HG03457 (cell line): ENCODE data around the gene TRIM14.
"Not testable (repeated sequence)": the region's sequence is repeated elsewhere in the genome, so short reads cannot be mapped to it uniquely, and the experiment has no call there.

ENCODE experiments used
- ATAC-seq: cut with Tn5 transposase; IDR thresholded peaks from one replicate; pipeline ENCODE4 v1.9.1; 2021; ENCODE audit warnings: moderate number of reproducible peaks; ENCODE audit not compliant: unreplicated experiment

Gene TRIM14

DNA sequence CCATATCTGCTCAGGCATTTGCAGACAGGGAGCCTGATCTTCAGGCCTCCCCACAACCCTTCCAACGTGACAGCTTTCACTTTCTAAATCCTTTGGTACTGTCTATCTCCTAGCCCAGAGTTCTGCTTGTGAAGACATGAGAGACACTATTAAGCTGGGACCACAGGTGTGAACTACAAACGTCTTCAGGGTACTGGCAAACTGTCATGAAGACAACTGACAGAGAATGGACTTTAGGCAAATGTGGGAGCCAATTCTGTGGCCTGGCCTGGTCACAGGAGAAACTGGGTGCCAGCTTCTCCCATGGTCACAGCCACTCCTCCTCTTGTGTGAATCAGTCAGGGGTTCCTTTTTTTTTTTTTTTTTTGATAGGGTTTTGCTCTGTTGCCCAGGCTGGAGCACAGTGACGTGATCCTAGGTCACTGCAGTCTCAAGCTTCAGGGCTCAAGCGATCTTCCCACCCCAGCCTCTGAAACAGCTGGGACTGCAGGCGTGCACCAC is 10.4 kb downstream of the TRIM14 start:
- ATAC-seq = peak; percentile 53

GRCh38 chr9:98107926-98108325 is 11.1 kb downstream of the TRIM14 start:
- ATAC-seq = no peak

GRCh38 chr9:98105006-98105405 is 14.0 kb downstream of the TRIM14 start:
- ATAC-seq = no peak

DNA sequence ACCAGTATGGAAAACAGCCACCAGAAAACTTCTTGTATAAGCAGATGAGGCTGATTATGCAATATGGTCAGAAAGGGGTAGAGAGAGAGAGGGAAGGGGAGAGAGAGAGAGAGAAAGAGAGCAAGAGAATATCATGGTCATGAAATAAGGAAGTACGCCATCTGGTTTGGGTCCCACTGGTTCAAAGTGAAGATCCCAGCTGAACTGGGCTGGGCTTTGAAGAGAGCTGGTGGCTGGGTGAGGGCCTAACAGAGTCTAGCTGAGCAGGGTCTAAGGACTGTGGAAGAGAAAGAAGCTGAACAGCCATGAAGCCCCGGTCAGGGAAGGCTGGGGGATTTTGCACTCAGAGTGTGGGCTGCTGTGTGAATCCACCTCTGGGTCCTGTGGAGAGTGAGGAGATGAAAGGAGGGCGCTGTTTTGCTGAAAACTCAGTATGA is 14.6 kb downstream of the TRIM14 start:
- no peak for ATAC-seq

GRCh38 chr9:98101868-98102273 is 17.2 kb downstream of the TRIM14 start:
- ATAC-seq = peak; percentile 94

- ATAC-seq = no peak
Observed at GRCh38 chr9:98101416-98101815, 17.6 kb downstream of the TRIM14 start.

DNA sequence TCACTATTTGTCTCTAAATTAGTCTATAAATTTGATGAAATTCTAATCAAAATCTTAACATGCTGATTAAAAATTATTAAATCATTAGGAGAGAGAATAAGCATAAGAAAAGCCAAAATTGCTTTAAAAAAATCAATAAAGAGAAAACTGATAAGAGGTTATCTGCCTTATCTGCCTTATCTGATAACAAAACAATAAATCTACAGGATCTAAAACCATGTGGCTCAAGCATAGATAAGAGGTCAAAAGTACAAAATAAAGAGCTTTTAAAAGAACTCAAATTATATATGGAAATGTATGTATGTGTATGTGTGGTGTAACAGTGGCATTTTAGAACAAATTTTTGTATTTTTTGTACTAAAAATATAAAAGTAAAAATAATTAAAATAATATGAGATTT is 18.6 kb downstream of the TRIM14 start:
- ATAC-seq = no peak

DNA sequence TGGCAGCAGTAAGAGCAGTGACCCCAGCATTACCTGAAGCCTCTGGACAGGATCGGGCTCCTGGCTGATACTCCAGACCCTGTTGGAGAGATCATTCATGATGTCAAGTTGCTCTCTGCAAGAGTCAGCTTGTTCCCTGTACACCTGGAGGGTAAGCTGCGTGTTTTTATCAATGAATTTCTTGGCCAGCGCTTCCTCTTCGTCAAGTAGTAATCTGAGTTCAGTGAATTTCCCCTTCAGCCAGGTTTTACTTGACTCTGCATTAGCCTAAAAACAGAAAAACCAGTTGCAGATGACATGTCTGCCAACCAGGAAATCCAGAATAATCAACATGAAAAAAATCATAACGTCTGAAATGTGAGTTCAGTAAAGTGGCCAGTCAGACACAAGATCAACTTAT is 19.1 kb downstream of the TRIM14 start:
- no peak for ATAC-seq

- ATAC-seq = no peak
Observed at GRCh38 chr9:98099346-98099745, 19.7 kb downstream of the TRIM14 start.

GRCh38 chr9:98097836-98098235 is 21.2 kb downstream of the TRIM14 start:
- ATAC-seq = no peak

DNA sequence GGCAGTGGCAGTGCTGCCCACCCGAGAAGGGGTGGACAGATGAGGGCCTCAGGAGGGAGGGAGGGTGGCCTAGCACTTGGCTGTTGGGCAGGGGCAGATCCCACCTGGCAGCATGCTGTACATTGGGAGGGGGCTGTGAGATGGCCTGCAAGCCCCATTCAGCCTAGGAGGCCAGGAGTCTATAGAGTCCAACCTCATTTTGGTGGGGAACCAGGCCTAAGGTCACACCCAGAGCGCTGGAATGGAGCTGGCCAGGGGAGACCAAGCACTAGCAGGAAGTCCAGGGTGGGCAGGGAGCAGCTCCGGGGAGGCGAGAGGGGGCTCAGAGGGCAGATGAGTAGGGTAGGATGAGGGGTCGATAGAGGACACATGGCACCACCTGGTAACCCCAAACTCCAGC is 22.9 kb downstream of the TRIM14 start:
- no peak for ATAC-seq

GRCh38 chr9:98095401-98095800 is 23.6 kb downstream of the TRIM14 start:
- ATAC-seq = no peak

- no peak for ATAC-seq
Observed at GRCh38 chr9:98094851-98095250, 24.2 kb downstream of the TRIM14 start.

DNA sequence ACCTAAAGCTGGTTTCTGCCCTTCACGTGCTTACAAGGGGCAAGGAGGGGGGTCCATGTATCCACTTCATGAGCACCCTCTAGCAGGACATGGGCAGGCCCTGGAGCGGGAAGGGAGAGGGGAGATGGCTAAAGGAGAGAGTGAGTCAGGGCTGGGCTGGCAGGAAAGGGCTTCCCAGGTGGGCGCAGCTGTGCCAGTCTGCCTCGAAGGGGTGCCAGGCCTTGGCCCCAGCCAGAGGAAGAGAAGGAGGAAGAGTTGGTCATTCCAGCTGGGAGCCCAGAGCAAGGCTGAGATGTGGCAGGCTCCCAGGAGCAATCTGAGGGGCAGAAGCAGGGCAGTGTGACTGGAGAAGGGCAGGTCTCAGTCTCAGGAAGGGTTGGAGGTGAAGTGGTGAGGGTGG is 24.7 kb downstream of the TRIM14 start:
- no peak for ATAC-seq

GRCh38 chr9:98092613-98092931 is 26.4 kb downstream of the TRIM14 start:
- ATAC-seq = no peak

- no peak for ATAC-seq
Observed at GRCh38 chr9:98091735-98092612, 27.0 kb downstream of the TRIM14 start.

- not testable (repeated sequence) for ATAC-seq
Observed at GRCh38 chr9:98090674-98091073, 28.3 kb downstream of the TRIM14 start.

GRCh38 chr9:98087420-98088354 is 31.3 kb downstream of the TRIM14 start:
- ATAC-seq = no peak

DNA sequence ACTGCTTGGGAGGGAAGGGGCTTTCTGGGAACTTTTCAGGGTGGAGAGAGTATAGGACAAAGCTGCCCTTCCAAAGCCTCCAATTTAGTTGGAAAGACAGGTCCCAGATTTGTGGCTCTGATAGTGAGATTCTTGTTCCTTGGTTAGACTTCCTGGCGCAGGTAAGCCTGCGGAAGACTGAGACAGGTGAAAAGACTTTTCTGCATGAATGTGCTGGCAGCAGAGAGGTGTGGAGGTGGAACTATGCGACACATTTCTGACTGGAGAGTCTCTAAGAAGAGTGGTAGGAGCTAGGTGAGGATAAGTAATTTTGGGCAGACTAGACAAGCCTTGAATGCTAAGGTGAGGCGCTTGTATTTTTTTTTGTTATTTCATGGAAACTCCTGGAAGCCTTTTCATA is 32.6 kb downstream of the TRIM14 start:
- ATAC-seq = no peak

GRCh38 chr9:98085944-98086343 is 33.1 kb downstream of the TRIM14 start:
- ATAC-seq = no peak

DNA sequence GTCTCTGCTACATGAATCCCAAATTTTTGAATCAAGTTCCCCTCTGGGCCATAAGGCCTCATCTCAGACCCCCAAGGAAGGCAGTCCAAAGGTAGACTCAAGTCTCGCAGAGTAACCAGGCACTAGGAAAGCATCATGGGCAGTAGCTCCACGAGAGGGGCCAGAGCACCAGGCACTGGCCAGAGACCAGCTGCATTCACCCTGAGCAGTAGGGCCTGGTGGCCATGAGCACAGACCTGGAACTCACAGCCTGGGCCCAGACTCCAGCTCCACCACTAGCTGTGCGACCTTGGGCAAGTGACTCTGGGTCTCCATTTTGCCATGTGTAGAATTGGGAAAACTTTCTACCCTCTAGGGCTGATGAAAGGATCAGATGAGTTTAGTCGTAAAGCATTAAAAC is 34.0 kb downstream of the TRIM14 start:
- ATAC-seq = no peak

DNA sequence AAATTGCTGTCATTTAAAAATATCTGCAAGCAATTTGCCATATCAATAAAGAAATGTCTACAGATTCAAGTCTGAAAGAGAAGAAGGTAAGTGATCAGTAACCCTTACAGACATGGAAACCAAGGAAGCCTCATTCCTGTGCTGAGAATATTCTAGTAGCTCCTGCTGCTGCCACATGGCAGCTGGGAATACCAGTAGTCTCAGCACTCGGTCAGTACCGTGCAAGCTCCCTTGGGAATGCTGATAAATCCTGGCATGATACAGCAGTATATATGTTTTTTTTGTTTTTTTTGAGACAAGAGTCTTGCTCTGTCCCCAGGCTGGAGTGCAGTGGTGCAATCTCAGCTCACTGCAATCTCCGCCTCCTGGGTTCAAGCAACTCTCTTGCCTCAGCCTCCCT is 34.6 kb downstream of the TRIM14 start:
- no peak for ATAC-seq
